Lower lobe of right lung (tissue), 2 donors: Measurements from ENCODE around the gene PPIF. TPM values are rescaled to one million over a fixed set of nuclear protein-coding genes. Genes with fewer than 3 reads are reported as not detected.

Experiments
- ATAC-seq, 2 donors: fragments of 200-7000 bp; cut with Tn5 transposase; one replicate each; pipeline ENCODE4 v1.9.1; 2020 to 2022; ENCODE audit warnings: mild to moderate bottlenecking in 2 of 2, moderate library complexity in 2 of 2
- DNase-seq: peaks from one replicate; pipeline ENCODE4 v3.0.0-alpha.2; 2020
- H3K27ac ChIP-seq: fragments of 200-600 bp; one replicate; pipeline ENCODE4 v1.8.0; 2022
- H3K27me3 ChIP-seq: fragments of 200-600 bp; one replicate; pipeline ENCODE4 v1.8.0; 2022; ENCODE audit warnings: low read depth
- H3K36me3 ChIP-seq: fragments of 200-600 bp; one replicate; pipeline ENCODE4 v1.8.0; 2022; ENCODE audit warnings: mild to moderate bottlenecking
- H3K4me1 ChIP-seq: fragments of 200-600 bp; one replicate; pipeline ENCODE4 v1.8.0; 2022
- H3K4me3 ChIP-seq: fragments of 200-600 bp; one replicate; pipeline ENCODE4 v1.8.0; 2022; ENCODE audit warnings: mild to moderate bottlenecking
- H3K9me3 ChIP-seq: fragments of 200-600 bp; one replicate; pipeline ENCODE4 v1.8.0; 2022
- CTCF ChIP-seq: fragments of 200-600 bp; IDR thresholded peaks from one replicate; pipeline ENCODE4 v1.8.0; 2022; ENCODE audit warnings: antibody characterized with exemption, mild to moderate bottlenecking
- intact Hi-C: fragments of 100-400 bp; cut with DNase I; formaldehyde crosslinking; loops from one replicate; pipeline ENCODE4 v1.11.0; 2022
- total RNA-seq: library from RNA; stranded (reverse); fragmentation: NEBNext Ultra II Directional; extraction: Animal tissue kit (Norgen Biotek cat#: 25700); gene quantifications from one replicate; pipeline ENCODE4 v1.2.1, GENCODE V29; 2021
- donor health status: DM: no; HTN: yes; CAD: no; lungs with severe emphysema.

The PPIF gene
- total RNA-seq, 1 donor from 2014 or later, result 28.5 TPM

- intact Hi-C loops, result no loop called here
- DNase-seq (no peak), ATAC-seq (no peak)
- no peak overlapping the region for H3K27ac ChIP-seq
- H3K36me3 ChIP-seq, result no peaks in the 10 kb centered on the region
- no peak overlapping the region for H3K4me3 ChIP-seq
- H3K4me1 ChIP-seq, result no peaks in the 10 kb centered on the region
- H3K27me3 ChIP-seq, result no peaks in the 10 kb centered on the region
- no peak for TF ChIP-seq CTCF
- H3K9me3 ChIP-seq, result no peaks in the 10 kb centered on the region
Observed at GRCh38 chr10:79361726-79362397, 14.6 kb downstream of the PPIF start.

GRCh38 chr10:79367426-79368189 is 20.3 kb downstream of the PPIF start:
- H3K27ac ChIP-seq, result no peak overlapping the region
- H3K4me3 ChIP-seq, result no peak overlapping the region
- H3K4me1 ChIP-seq, result no peaks in the 10 kb centered on the region
- no peak for TF ChIP-seq CTCF
- no peaks in the 10 kb centered on the region for H3K27me3 ChIP-seq
- H3K36me3 ChIP-seq, result no peaks in the 10 kb centered on the region
- DNase-seq (no peak), ATAC-seq (no peak)
- no peaks in the 10 kb centered on the region for H3K9me3 ChIP-seq
- intact Hi-C loops, result no loop called here

GRCh38 chr10:79372871-79373270 is 25.6 kb downstream of the PPIF start:
- DNase-seq, result no peak
- no peak for ATAC-seq
- Histone ChIP-seq H3K27me3 (no peaks in the 10 kb centered on the region), H3K36me3 (no peaks in the 10 kb centered on the region), H3K9me3 (no peaks in the 10 kb centered on the region), H3K4me3 (no peak overlapping the region), H3K27ac (no peak overlapping the region), H3K4me1 (peaks cover 5% of the 10 kb centered on the region)
- intact Hi-C loops, result loop anchor here (10.0 kb wide), 1 partner anchor 92 kb away; no protein-coding TSS in a partner anchor
- TF ChIP-seq CTCF, result no peak

GRCh38 chr10:79374312-79375191 is 27.3 kb downstream of the PPIF start:
- Histone ChIP-seq H3K9me3 (no peaks in the 10 kb centered on the region), H3K4me1 (peaks cover 8% of the 10 kb centered on the region), H3K36me3 (no peaks in the 10 kb centered on the region), H3K4me3 (no peak overlapping the region), H3K27ac (no peak overlapping the region), H3K27me3 (no peaks in the 10 kb centered on the region)
- peak; percentile 99 for TF ChIP-seq CTCF
- intact Hi-C loops, result loop anchor here (10.0 kb wide), 1 partner anchor 90 kb away; no protein-coding TSS in a partner anchor
- DNase-seq (peak; percentile 87), ATAC-seq (peak; percentile 81 to 82)
